Breast epithelium (tissue), 3 donors: ENCODE results near the gene BLTP2.
A peak's percentile ranks its signal among the peaks of the same experiment; 100 is the strongest.

Experiments
- POLR2A ChIP-seq: fragments of 450-650 bp; IDR thresholded peaks from one replicate; pipeline ENCODE4 v1.6.1; 2016; ENCODE audit warnings: antibody characterized with exemption, mild to moderate bottlenecking, moderate library complexity
- TF ChIP-seq, protein P1 (sequence below), 3 donors: fragments of 450-650 bp; IDR thresholded peaks; one replicate each; pipeline ENCODE4 v1.5.1; 2016 to 2017; ENCODE audit warnings: antibody characterized with exemption in 3 of 3, mild to moderate bottlenecking in 3 of 3, moderate library complexity in 3 of 3

- TF ChIP-seq, protein P1, sequence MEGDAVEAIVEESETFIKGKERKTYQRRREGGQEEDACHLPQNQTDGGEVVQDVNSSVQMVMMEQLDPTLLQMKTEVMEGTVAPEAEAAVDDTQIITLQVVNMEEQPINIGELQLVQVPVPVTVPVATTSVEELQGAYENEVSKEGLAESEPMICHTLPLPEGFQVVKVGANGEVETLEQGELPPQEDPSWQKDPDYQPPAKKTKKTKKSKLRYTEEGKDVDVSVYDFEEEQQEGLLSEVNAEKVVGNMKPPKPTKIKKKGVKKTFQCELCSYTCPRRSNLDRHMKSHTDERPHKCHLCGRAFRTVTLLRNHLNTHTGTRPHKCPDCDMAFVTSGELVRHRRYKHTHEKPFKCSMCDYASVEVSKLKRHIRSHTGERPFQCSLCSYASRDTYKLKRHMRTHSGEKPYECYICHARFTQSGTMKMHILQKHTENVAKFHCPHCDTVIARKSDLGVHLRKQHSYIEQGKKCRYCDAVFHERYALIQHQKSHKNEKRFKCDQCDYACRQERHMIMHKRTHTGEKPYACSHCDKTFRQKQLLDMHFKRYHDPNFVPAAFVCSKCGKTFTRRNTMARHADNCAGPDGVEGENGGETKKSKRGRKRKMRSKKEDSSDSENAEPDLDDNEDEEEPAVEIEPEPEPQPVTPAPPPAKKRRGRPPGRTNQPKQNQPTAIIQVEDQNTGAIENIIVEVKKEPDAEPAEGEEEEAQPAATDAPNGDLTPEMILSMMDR (IDR thresholded peaks at IDR 0.05) = peak; percentile 25 to 57 (median 25)
- TF ChIP-seq POLR2A = peak; percentile 85
These were observed at the start of gene BLTP2 for GRCh38 chr17:28644787-28645575.
